ENCODE measurements around the gene C1QTNF12.

- TF ChIP-seq POLR2AphosphoS5 (IDR thresholded peaks at IDR 0.05; ENCODE audit: borderline replicate concordance, low read depth, low read length) (no peak), FOXP2 (optimal IDR thresholded peaks at IDR 0.05; ENCODE audit: control extremely low read depth, extremely low read length, insufficient read depth) (no peak)
Measured at GRCh38 chr1:1194723-1195122, 51.8 kb downstream of the C1QTNF12 start.
